GM10248 (cell line): ENCODE measurements around the gene DSCAM.

Source experiments
- CTCF ChIA-PET: fragments of 300-600 bp; sonication (Branson Sonifier 250); formaldehyde crosslinking; extraction: SDS; loops from one replicate; lab custom pipeline; 2021; ENCODE audit warnings: antibody characterized with exemption; lab: Yijun Ruan, JAX
- POLR2A ChIA-PET: fragments of 350-650 bp; sonication (Branson Sonifier 250); formaldehyde crosslinking; extraction: SDS; loops from one replicate; lab custom pipeline; 2020; ENCODE audit warnings: antibody characterized with exemption; lab: Yijun Ruan, JAX
- DNase-seq: peaks from one replicate; pipeline ENCODE4 v3.0.0; 2012; ENCODE audit errors: extremely low spot score
- TF ChIP-seq, protein P1 (sequence below): IDR thresholded peaks from 2 replicates; pipeline ENCODE4 v1.5.1; 2012; ENCODE audit warnings: mild to moderate bottlenecking, low read depth; ENCODE audit errors: extremely low read depth, missing control alignments, control extremely low read depth

The DSCAM gene

GRCh38 chr21:40577285-40578043 lies 269.5 kb downstream of the DSCAM start:
- POLR2A ChIA-PET: no interaction called here

GRCh38 chr21:40575976-40576375 lies 271.0 kb downstream of the DSCAM start:
- ChIA-PET CTCF (no interaction called here), POLR2A (no interaction called here)
- TF ChIP-seq, protein P1, sequence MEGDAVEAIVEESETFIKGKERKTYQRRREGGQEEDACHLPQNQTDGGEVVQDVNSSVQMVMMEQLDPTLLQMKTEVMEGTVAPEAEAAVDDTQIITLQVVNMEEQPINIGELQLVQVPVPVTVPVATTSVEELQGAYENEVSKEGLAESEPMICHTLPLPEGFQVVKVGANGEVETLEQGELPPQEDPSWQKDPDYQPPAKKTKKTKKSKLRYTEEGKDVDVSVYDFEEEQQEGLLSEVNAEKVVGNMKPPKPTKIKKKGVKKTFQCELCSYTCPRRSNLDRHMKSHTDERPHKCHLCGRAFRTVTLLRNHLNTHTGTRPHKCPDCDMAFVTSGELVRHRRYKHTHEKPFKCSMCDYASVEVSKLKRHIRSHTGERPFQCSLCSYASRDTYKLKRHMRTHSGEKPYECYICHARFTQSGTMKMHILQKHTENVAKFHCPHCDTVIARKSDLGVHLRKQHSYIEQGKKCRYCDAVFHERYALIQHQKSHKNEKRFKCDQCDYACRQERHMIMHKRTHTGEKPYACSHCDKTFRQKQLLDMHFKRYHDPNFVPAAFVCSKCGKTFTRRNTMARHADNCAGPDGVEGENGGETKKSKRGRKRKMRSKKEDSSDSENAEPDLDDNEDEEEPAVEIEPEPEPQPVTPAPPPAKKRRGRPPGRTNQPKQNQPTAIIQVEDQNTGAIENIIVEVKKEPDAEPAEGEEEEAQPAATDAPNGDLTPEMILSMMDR: no peak
- no peak for DNase-seq

More at GRCh38 chr21:40577285-40578043, 269.5 kb downstream of the DSCAM start:
- CTCF ChIA-PET: no interaction called here
- TF ChIP-seq, protein P1: no peak
- no peak for DNase-seq

- DNase-seq: no peak
- ChIA-PET POLR2A (no interaction called here), CTCF (no interaction called here)
- TF ChIP-seq, protein P1: no peak
Observed at GRCh38 chr21:40569357-40569756, 277.6 kb downstream of the DSCAM start.

DNA sequence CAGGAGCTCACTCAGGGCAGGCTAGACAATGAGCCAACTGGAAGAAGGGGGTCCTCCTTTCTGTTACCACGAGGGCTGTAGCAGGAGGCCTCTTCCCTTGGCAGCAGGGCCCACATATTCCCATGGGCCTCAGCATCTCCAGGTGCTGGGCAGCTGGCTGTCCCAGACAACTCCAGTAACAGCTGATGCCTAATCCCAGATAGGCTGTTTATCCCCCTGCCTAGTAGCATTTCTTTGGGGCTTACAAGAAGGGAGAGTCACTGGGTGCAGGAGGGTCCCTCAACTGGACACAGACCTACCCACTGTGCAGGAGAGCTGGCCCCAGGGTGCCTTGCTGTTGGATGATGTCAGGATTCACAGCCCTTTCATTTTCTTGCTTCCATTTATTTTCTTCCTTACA lies 278.2 kb downstream of the DSCAM start:
- CTCF ChIA-PET: no interaction called here
- POLR2A ChIA-PET: no interaction called here
- DNase-seq: no peak
- TF ChIP-seq, protein P1: no peak

- no peak for DNase-seq
- CTCF ChIA-PET: no interaction called here
- TF ChIP-seq, protein P1: no peak
- POLR2A ChIA-PET: no interaction called here
Observed at GRCh38 chr21:40567501-40567900, 279.5 kb downstream of the DSCAM start.

DNA sequence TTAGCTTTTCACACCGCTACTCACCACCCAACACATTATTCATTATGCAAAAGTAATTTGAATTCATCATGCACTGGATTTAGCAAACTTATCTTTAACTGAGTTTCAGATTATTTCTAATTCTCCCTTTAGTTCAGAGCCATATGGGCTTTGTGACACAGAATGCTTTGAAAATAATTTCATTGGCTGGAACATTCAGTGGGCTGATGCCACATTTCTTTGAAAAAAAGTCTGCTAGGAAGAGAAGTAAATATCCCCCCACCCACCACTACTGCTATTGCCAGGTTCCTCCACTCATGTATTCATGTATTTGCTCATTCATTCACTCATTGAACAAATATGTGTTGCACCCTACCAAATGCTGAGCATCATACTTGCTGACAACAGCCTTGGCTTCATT lies 280.5 kb downstream of the DSCAM start:
- DNase-seq: no peak
- ChIA-PET POLR2A (no interaction called here), CTCF (no interaction called here)
- TF ChIP-seq, protein P1: no peak
